PC-9 (cell line): ENCODE data around the gene ALG12.

ENCODE experiments used
- EZH2 ChIP-seq: fragments of 200-600 bp; sonication (generic); IDR thresholded peaks from 2 replicates; pipeline ENCODE4 v1.8.0; 2017; ENCODE audit warnings: antibody characterized with exemption, low read depth
- TF ChIP-seq, protein P1 (sequence below): fragments of 200-600 bp; sonication (generic); conservative IDR thresholded peaks from 2 replicates; pipeline ENCODE4 v1.6.1; 2017; ENCODE audit warnings: mixed run types, antibody characterized with exemption, mild to moderate bottlenecking, moderate library complexity

DNA sequence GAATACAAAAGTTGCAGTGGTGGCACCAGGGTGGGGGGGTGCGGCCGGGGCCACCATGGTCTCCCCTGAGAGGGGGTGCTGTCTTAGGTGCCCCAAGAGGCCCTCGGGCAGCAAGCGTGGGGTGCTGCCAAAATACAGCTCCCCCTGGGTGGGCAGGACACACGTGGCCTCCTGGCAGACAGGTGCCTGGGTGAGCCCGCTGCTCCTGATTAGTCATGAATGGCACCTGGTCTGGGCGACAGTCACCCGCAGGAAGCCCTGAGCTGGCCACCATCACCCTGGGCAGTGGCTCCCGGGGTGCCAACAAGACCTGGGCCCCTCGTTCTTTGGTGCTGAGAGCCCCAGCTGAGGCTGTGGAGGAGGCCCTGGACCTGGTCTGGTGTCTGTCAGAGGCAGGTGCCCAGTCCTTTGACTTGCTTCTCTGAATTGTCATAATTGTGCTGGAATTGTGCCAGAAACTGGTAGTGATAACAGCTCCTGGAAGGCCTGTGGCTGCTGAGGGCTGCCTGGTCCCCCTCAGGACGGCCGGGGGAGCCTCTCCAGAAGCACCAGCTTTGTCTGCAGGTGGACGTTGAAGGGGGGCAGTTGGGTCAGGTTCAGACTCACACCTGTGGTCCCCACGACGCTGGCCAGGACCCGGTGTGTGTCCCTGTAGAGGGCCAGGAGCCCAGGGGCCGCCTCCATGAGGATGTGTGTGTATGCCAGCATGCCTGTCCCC is 14.8 kb downstream of the ALG12 start:
- TF ChIP-seq EZH2, result no peak
- TF ChIP-seq, protein P1, sequence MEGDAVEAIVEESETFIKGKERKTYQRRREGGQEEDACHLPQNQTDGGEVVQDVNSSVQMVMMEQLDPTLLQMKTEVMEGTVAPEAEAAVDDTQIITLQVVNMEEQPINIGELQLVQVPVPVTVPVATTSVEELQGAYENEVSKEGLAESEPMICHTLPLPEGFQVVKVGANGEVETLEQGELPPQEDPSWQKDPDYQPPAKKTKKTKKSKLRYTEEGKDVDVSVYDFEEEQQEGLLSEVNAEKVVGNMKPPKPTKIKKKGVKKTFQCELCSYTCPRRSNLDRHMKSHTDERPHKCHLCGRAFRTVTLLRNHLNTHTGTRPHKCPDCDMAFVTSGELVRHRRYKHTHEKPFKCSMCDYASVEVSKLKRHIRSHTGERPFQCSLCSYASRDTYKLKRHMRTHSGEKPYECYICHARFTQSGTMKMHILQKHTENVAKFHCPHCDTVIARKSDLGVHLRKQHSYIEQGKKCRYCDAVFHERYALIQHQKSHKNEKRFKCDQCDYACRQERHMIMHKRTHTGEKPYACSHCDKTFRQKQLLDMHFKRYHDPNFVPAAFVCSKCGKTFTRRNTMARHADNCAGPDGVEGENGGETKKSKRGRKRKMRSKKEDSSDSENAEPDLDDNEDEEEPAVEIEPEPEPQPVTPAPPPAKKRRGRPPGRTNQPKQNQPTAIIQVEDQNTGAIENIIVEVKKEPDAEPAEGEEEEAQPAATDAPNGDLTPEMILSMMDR, result no peak
